Mononuclear cell (primary cell): ENCODE data around the gene CAPN7. TPM values are rescaled to one million over a fixed set of nuclear protein-coding genes. Genes with fewer than 3 reads are reported as not detected.

Experiments used
- H3K27me3 ChIP-seq: 2 replicates; pipeline ENCODE4 v1.6.0; 2011; ENCODE audit warnings: low read length, control low read depth; ENCODE audit not compliant: insufficient read depth
- H3K4me1 ChIP-seq: 2 replicates; pipeline ENCODE4 v1.5.1; 2011; ENCODE audit warnings: mild to moderate bottlenecking, low read length, control low read depth; ENCODE audit not compliant: insufficient read depth
- H3K4me3 ChIP-seq: 2 replicates; pipeline ENCODE4 v1.5.1; 2011; ENCODE audit warnings: mild to moderate bottlenecking, low read length, moderate library complexity
- H3K9me3 ChIP-seq: 2 replicates; pipeline ENCODE4 v1.5.1; 2011; ENCODE audit warnings: low read depth, mild to moderate bottlenecking, control low read depth, low read length
- total RNA-seq: library from RNA; depleted of rRNA; stranded (reverse); fragments of >200 nt; gene quantifications from one replicate; pipeline ENCODE4 v1.2.3, GENCODE V29; 2012

CAPN7 gene
- total RNA-seq, 1 donor: 111 TPM

GRCh38 chr3:15271030-15271429, 65.0 kb downstream of the CAPN7 start:
- Histone ChIP-seq H3K27me3 (no peaks in the 10 kb centered on the region), H3K9me3 (no peaks in the 10 kb centered on the region), H3K4me1 (peaks cover 96% of the 10 kb centered on the region), H3K4me3 (no peak overlapping the region)

DNA sequence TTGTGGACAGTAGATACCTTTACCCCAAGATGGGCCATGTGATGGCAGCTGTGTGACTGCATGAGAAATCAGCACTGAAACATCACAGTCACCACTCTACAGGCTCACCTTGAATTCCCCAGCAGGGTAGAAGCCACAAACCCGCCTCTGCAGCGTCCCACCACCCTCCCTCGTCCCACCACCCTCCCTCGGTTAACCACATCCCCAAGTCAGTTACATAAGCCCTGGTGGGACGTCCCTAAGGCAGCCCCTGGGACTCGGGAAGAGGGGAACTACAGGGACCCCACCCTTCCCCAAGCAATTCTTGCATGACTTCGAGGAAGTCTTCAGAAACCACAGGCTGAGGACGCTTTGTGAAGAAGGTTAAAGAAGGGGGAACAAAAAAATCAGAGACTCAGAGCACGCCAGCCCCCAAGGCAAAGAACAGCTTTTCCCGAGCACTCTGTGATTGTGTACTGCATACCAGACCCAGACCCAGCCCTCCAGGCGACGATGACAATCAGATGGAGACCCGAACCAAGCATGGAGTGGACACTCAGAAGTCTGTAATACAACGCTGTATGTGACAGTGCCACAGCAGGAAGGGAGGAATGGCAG, 65.8 kb downstream of the CAPN7 start:
- Histone ChIP-seq H3K4me3 (no peak overlapping the region), H3K9me3 (no peaks in the 10 kb centered on the region), H3K27me3 (no peaks in the 10 kb centered on the region), H3K4me1 (peaks cover 99% of the 10 kb centered on the region)

- Histone ChIP-seq H3K27me3 (no peaks in the 10 kb centered on the region), H3K4me3 (no peak overlapping the region), H3K4me1 (peaks cover 99% of the 10 kb centered on the region), H3K9me3 (no peaks in the 10 kb centered on the region)
These were observed 66.6 kb downstream of the CAPN7 start for GRCh38 chr3:15272426-15273196.

DNA sequence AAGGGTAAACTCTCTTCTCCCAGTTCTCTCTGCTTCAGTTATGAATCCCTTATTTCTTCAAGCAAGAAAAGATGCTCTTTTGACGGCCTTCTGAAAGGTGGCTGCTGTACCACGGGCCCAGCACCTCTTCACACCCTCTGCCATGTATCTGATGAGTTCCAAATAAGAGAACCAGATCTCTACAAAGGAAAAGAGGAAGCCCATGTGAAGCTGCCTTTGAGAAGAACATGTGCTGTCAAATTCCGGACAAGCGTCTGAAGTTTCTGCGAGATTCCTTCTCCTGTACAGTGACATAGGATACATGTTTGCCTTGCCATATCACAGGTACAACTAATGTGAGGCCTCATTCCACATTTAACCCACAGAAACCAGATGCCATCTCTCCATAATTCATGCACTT, 67.2 kb downstream of the CAPN7 start:
- H3K4me1 ChIP-seq: peaks cover 99% of the 10 kb centered on the region
- H3K9me3 ChIP-seq: no peaks in the 10 kb centered on the region
- H3K27me3 ChIP-seq: no peaks in the 10 kb centered on the region
- H3K4me3 ChIP-seq: no peak overlapping the region

GRCh38 chr3:15276028-15276724, 70.1 kb downstream of the CAPN7 start:
- no peaks in the 10 kb centered on the region for H3K9me3 ChIP-seq
- no peak overlapping the region for H3K4me3 ChIP-seq
- no peaks in the 10 kb centered on the region for H3K27me3 ChIP-seq
- H3K4me1 ChIP-seq: peaks cover 87% of the 10 kb centered on the region

GRCh38 chr3:15277861-15278500, 71.9 kb downstream of the CAPN7 start:
- peaks cover 78% of the 10 kb centered on the region for H3K4me1 ChIP-seq
- no peak overlapping the region for H3K4me3 ChIP-seq
- H3K27me3 ChIP-seq: no peaks in the 10 kb centered on the region
- H3K9me3 ChIP-seq: no peaks in the 10 kb centered on the region

DNA sequence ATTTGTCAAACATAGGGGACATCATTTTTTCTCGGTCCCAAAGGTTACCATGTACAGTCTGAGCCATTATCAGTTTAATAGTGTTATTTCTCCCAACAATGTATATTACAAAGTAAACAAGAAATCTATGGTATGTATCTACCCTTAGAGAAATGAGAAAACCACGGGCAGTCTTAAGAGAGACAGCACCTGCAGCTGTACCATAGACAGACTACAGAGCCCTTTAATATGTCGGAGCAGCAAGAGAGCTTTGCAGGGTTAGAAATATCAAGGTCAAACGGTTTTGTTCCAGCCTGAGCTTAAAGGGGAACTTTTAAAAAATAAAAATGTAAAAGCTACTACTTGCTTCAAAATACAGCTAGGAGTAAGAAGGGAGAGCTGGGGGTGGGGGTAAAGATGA, 73.2 kb downstream of the CAPN7 start:
- peaks cover 78% of the 10 kb centered on the region for H3K4me1 ChIP-seq
- H3K4me3 ChIP-seq: no peak overlapping the region
- H3K9me3 ChIP-seq: no peaks in the 10 kb centered on the region
- H3K27me3 ChIP-seq: no peaks in the 10 kb centered on the region

DNA sequence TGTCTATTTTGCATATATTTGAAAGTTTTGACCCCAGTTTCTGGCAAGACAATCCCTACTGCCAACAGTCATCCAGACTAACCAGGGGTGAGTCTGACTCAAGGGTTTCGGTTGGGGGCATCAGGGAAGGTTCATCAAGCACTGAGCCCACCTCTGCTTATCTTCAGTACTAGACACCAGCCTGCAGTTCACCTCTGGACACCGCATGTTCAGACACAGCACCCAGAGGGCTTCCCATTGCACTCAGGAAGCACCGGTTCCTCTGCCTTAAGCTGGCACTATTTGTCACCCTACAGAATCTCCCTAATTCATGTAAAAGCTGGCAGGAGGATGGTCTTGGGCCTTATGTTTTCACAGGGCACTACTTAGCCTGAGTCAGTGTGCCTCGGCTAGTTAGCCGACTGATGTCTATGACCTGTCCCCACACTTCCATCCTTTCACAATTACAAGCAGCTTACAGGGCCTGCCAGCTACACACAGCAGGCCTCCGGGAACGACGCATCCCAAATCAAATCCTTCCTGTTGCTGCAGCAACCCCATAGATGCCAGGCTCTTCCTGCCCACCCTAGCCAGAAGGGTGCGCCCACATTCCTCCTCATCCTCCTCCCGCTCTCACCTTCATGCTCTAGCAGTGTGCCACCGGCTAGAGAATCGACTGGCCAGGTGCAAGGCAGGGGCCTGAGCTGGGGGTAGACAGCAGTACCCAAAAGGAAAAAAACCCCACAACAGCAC, 73.8 kb downstream of the CAPN7 start:
- H3K4me1 ChIP-seq: peaks cover 78% of the 10 kb centered on the region
- no peak overlapping the region for H3K4me3 ChIP-seq
- H3K27me3 ChIP-seq: no peaks in the 10 kb centered on the region
- no peaks in the 10 kb centered on the region for H3K9me3 ChIP-seq

DNA sequence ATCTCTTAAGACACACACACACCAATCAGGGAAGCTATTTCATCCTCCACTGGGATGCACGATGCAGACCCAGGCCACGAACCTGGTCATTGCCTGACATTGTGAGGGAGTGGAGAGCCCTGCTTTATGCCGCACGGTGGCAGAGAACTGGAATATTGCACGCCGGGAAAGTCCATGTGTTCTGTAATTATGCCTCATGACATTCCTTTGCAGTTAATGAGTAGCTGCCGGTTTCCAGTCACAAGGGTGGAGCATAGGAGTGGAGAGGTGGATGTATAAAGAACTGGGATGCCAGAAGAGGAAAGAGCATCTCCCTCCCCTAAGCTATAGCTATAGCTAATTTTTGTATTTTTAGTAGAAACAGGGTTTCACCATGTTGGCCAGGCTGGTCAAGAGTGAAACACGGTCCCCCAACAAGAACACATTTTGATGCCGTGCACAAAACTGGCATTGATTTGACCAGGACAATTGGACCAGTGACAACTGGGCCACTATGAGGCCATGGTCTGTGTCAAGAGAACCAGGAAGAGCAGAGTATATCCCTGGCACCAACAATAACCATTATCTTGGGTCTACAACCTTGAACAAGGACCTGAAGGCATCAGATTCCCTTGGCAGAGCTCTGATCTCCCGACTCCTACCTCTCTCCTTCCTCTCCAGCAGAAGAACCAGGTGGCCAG, 74.9 kb downstream of the CAPN7 start:
- Histone ChIP-seq H3K4me1 (peaks cover 76% of the 10 kb centered on the region), H3K4me3 (no peak overlapping the region), H3K27me3 (no peaks in the 10 kb centered on the region), H3K9me3 (no peaks in the 10 kb centered on the region)

DNA sequence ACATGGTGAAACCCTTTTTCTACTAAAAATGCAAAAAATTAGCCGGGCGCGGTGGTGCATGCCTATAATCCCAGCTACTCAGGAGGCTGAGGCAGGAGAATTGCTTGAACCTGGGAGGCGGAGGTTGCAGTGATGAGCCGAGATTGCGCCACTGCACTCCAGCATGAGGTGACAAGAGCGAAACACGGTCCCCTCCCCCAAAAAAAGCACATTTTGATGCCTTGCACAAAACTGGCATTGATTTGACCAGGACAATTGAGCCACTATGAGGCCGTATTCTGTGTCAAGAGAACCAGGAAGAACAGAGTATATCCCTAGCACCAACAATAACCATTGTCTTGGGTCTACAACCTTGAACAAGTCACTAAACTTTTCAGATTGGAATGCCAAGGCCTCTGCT, 75.8 kb downstream of the CAPN7 start:
- H3K4me3 ChIP-seq: no peak overlapping the region
- peaks cover 74% of the 10 kb centered on the region for H3K4me1 ChIP-seq
- no peaks in the 10 kb centered on the region for H3K9me3 ChIP-seq
- no peaks in the 10 kb centered on the region for H3K27me3 ChIP-seq

- Histone ChIP-seq H3K4me3 (no peak overlapping the region), H3K27me3 (no peaks in the 10 kb centered on the region)
These were observed 77.7 kb downstream of the CAPN7 start for GRCh38 chr3:15283702-15284101.

GRCh38 chr3:15284121-15284889, 78.3 kb downstream of the CAPN7 start:
- no peaks in the 10 kb centered on the region for H3K27me3 ChIP-seq
- no peak overlapping the region for H3K4me3 ChIP-seq
- H3K9me3 ChIP-seq: no peaks in the 10 kb centered on the region
- peaks cover 84% of the 10 kb centered on the region for H3K4me1 ChIP-seq

More at GRCh38 chr3:15283702-15284101, 77.7 kb downstream of the CAPN7 start:
- Histone ChIP-seq H3K4me1 (peaks cover 78% of the 10 kb centered on the region), H3K9me3 (no peaks in the 10 kb centered on the region)

- Histone ChIP-seq H3K4me1 (peaks cover 87% of the 10 kb centered on the region), H3K4me3 (no peak overlapping the region), H3K27me3 (no peaks in the 10 kb centered on the region), H3K9me3 (no peaks in the 10 kb centered on the region)
These were observed 80.0 kb downstream of the CAPN7 start for GRCh38 chr3:15286022-15286421.
